HepG2 (cell line): ENCODE measurements around the gene PPP1R13B. TPM values are rescaled to one million over a fixed set of nuclear protein-coding genes. Genes with fewer than 3 reads are reported as not detected.

ENCODE experiments used
- ATAC-seq: fragments of 200-7000 bp; cut with Tn5 transposase; 3 replicates; pipeline ENCODE4 v1.9.1; 2020; ENCODE audit warnings: mild to moderate bottlenecking, moderate library complexity
- BruUV-seq: library from RNA; stranded (reverse); fragments of 400-500 nt; replicated peaks from 2 replicates; lab custom pipeline; 2021; lab: Mats Ljungman, UMichigan
- CTCF ChIA-PET: fragments of 300-600 bp; formaldehyde crosslinking; extraction: SDS; loops from one replicate; lab custom pipeline; 2021; ENCODE audit warnings: low total read pairs, inconsistent platforms, low intra/inter-chr PET ratio; lab: Yijun Ruan, JAX
- POLR2A ChIA-PET: fragments of 350-600 bp; sonication (Branson Sonifier 250); formaldehyde crosslinking; loops from one replicate; lab custom pipeline; 2020; ENCODE audit warnings: antibody characterized with exemption, inconsistent platforms; lab: Yijun Ruan, JAX
- DNase-seq: peaks from one replicate; pipeline ENCODE4 v3.0.0-alpha.2; 2015; ENCODE audit warnings: low spot score
- FAIRE-seq: peaks from 3 replicates; lab custom pipeline; 2011; peaks lifted over from hg19 to GRCh38; lab: Jason Lieb, UNC
- H2AFZ ChIP-seq: one replicate; pipeline ENCODE4 v1.6.1; 2011; ENCODE audit warnings: low read length, inconsistent platforms
- H3K27ac ChIP-seq: fragments of 300-600 bp; 3 replicates; pipeline ENCODE4 v1.8.0; 2011; ENCODE audit warnings: mixed run types, mild to moderate bottlenecking, mixed read lengths, low read length, inconsistent platforms; ENCODE audit not compliant: insufficient read depth; ENCODE audit errors: extremely low read length
- H3K27me3 ChIP-seq, 2 experiments: fragments of 200-600 bp in 1 of 2; 2 replicates in 1 of 2; 3 replicates in 1 of 2; pipeline versions ENCODE4 v1.6.0 to v1.8.0; 2011; ENCODE audit warnings: low read length in 2 of 2, mild to moderate bottlenecking in 2 of 2, moderate library complexity in 2 of 2, inconsistent platforms in 1 of 2; ENCODE audit not compliant: insufficient read depth in 2 of 2, control insufficient read depth in 1 of 2
- H3K36me3 ChIP-seq, 2 experiments: fragments of 200-600 bp in 1 of 2; replicated peaks in 1 of 2; 2 replicates in 1 of 2; 3 replicates in 1 of 2; pipeline versions ENCODE4 v1.5.1 to v1.8.0; 2011; ENCODE audit warnings: low read length in 2 of 2, inconsistent platforms in 1 of 2; ENCODE audit not compliant: insufficient read depth in 2 of 2, control insufficient read depth in 1 of 2
- H3K4me1 ChIP-seq: 2 replicates; pipeline ENCODE4 v1.5.1; 2012; ENCODE audit warnings: low read length, inconsistent platforms; ENCODE audit not compliant: insufficient read depth
- H3K4me2 ChIP-seq: 2 replicates; pipeline ENCODE4 v1.6.0; 2011; ENCODE audit warnings: low read depth, low read length, inconsistent platforms
- H3K4me3 ChIP-seq, 3 experiments: fragments of 200-600 bp in 1 of 3; sonication (generic), shearing (Covaris generic) in 1 of 3; replicated peaks in 1 of 3; 2 replicates each; pipeline ENCODE4 v1.5.1; 2011 to 2016; ENCODE audit warnings: low read length in 3 of 3, inconsistent platforms in 2 of 3, low read depth in 2 of 3, mild to moderate bottlenecking in 2 of 3, control low read depth in 1 of 3, mixed read lengths in 1 of 3; ENCODE audit not compliant: insufficient read depth in 1 of 3
- H3K79me2 ChIP-seq: one replicate; pipeline ENCODE4 v1.6.1; 2011; ENCODE audit warnings: low read length, inconsistent platforms; ENCODE audit not compliant: insufficient read depth
- H3K9ac ChIP-seq: 2 replicates; pipeline ENCODE4 v1.6.0; 2011; ENCODE audit warnings: mild to moderate bottlenecking, low read depth, low read length, inconsistent platforms; ENCODE audit not compliant: insufficient read depth
- H3K9me3 ChIP-seq: 2 replicates; pipeline ENCODE4 v1.5.1; 2012; ENCODE audit warnings: mild to moderate bottlenecking, low read length
- H4K20me1 ChIP-seq: 2 replicates; pipeline ENCODE4 v1.6.0; 2011; ENCODE audit warnings: inconsistent platforms, mild to moderate bottlenecking, low read length, moderate library complexity; ENCODE audit not compliant: insufficient read depth
- FIP1L1 ChIP-seq: fragments of 200-400 bp; formaldehyde crosslinking; IDR thresholded peaks from 2 replicates; pipeline ENCODE4 v1.6.1; 2018; ENCODE audit warnings: low read depth, mild to moderate bottlenecking, low read length, moderate library complexity, borderline replicate concordance; ENCODE audit not compliant: insufficient read depth
- ISL2 ChIP-seq: sonication (generic); formaldehyde crosslinking; IDR thresholded peaks from 2 replicates; pipeline ENCODE4 v1.5.0; 2020; ENCODE audit warnings: missing genetic modification reagents
- MAFF ChIP-seq: IDR thresholded peaks from 2 replicates; pipeline ENCODE4 v1.6.1; 2011; ENCODE audit warnings: low read depth, low read length, improper control_type of control experiment
- NFIB ChIP-seq: sonication (generic); formaldehyde crosslinking; IDR thresholded peaks from 2 replicates; pipeline ENCODE4 v1.9.0; 2021; ENCODE audit warnings: missing genetic modification reagents, mild to moderate bottlenecking, borderline replicate concordance
- POLR2AphosphoS2 ChIP-seq: IDR thresholded peaks from 2 replicates; pipeline ENCODE4 v1.6.1; 2011; ENCODE audit warnings: low read depth, low read length, improper control_type of control experiment
- RAD21 ChIP-seq: fragments of 450-650 bp; formaldehyde crosslinking; IDR thresholded peaks from 2 replicates; pipeline ENCODE4 v1.5.0; 2020; ENCODE audit warnings: mild to moderate bottlenecking
- TMF1 ChIP-seq: sonication (generic); formaldehyde crosslinking; IDR thresholded peaks from 2 replicates; pipeline ENCODE4 v1.8.1; 2022; ENCODE audit warnings: low read depth, missing genetic modification reagents
- ZNF260 ChIP-seq: sonication (generic); formaldehyde crosslinking; IDR thresholded peaks from 2 replicates; pipeline ENCODE4 v1.4.0; 2020; ENCODE audit warnings: missing genetic modification reagents, low read depth, mild to moderate bottlenecking, borderline replicate concordance
- ZNF567 ChIP-seq: sonication (generic); formaldehyde crosslinking; IDR thresholded peaks from 2 replicates; pipeline ENCODE4 v1.8.1; 2023; ENCODE audit warnings: mild to moderate bottlenecking, missing genetic modification reagents, borderline replicate concordance
- ZNF775 ChIP-seq: sonication (generic); formaldehyde crosslinking; IDR thresholded peaks from 2 replicates; pipeline ENCODE4 v1.4.0; 2020; ENCODE audit warnings: missing genetic modification reagents, mild to moderate bottlenecking, moderate library complexity, borderline replicate concordance
- ZSCAN9 ChIP-seq: IDR thresholded peaks from 2 replicates; pipeline ENCODE4 v1.6.1; 2016; ENCODE audit warnings: borderline replicate concordance
- WGBS: methylation state at CpG from one replicate; pipeline ENCODE4 v1.1.6; 2017; ENCODE audit warnings: low lambda C conversion rate; 5-methylcytosine and 5-hydroxymethylcytosine counted together
- in situ Hi-C: cut with HindIII; loops from 2 replicates; pipeline ENCODE4 v1.10.0; 2017; ENCODE audit warnings: low pct_unique_long_range_greater_than_20kb; ENCODE audit not compliant: extremely low pct_ligation_motif_present
- intact Hi-C: fragments of 100-400 bp; cut with micrococcal nuclease; formaldehyde crosslinking; loops from one replicate; pipeline ENCODE4 v1.10.0; 2022; ENCODE audit not compliant: unreplicated experiment
- polyA plus RNA-seq, 8 experiments: library from polyadenylated mRNA; depleted of rRNA in 3 of 8; stranded (reverse) in 7 of 8; unstranded in 1 of 8; fragments of >200 nt; fragmentation: Illumina TruSeq in 4 of 8; extraction: Trizol in 4 of 8; gene quantifications; 2 replicates each; pipeline versions ENCODE4 v1.2.1 to v1.2.3, GENCODE V29; 2011 to 2016; ENCODE audit warnings: low read depth in 4 of 8, missing spikeins in 1 of 8, mixed read lengths in 1 of 8; ENCODE audit not compliant: insufficient read depth in 1 of 8
- total RNA-seq, 5 experiments: library from RNA; depleted of rRNA; stranded (reverse); fragments of >200 nt; fragmentation: Illumina TruSeq; extraction: Trizol; gene quantifications; 2 replicates each; pipeline ENCODE4 v1.2.3, GENCODE V29; 2016; ENCODE audit warnings: low read depth in 1 of 5
- TF ChIP-seq, protein P1 (sequence below): sonication (generic); formaldehyde crosslinking; IDR thresholded peaks from 2 replicates; pipeline ENCODE4 v1.4.0; 2020; ENCODE audit warnings: mild to moderate bottlenecking, missing genetic modification reagents, borderline replicate concordance
- TF ChIP-seq, protein P2 (sequence below): sonication (generic); formaldehyde crosslinking; IDR thresholded peaks from 2 replicates; pipeline ENCODE4 v1.4.0; 2020; ENCODE audit warnings: missing genetic modification reagents
- TF ChIP-seq, protein P3 (sequence below): fragments of 450-650 bp; IDR thresholded peaks from 2 replicates; pipeline ENCODE4 v1.6.1; 2017; ENCODE audit warnings: mild to moderate bottlenecking

Gene PPP1R13B
- total and polyA plus RNA-seq, 2 of the 13 experiments (the other 11 are each of a cell fraction or from before 2014, with no cell fraction given), result 4.6 to 9.4 TPM

DNA sequence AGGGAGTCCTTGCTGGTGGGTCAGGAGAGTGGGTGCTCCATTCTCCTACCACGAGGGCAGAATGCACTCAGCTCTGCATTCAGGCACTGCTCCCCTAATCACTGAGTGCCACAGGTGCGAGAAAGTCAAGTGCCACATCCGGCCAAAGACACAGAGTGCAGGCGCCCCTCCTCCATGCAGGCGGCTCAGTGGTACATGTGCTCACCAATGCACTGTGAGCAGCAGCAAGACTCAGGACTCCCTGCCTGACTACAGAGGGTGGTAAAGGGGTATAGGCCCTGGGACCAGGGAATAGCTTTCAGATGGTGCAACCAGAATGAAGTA, 98.9 kb downstream of the PPP1R13B start:
- ATAC-seq (no peak), FAIRE-seq (no peak), DNase-seq (no peak)
- H3K27me3 ChIP-seq, result no peaks in the 10 kb centered on the region
- no peaks in the 10 kb centered on the region for H3K9me3 ChIP-seq
- H3K36me3 ChIP-seq, result peaks cover 5 to 30% of the 10 kb centered on the region in 2 experiments; a peak in 4 of 5 replicates
- H4K20me1 ChIP-seq, result no peaks in the 10 kb centered on the region
- no TSS peak for BruUV-seq
- in situ Hi-C loops (no loop called here), intact Hi-C loops (no loop called here)
- H2AFZ ChIP-seq, result no peak overlapping the region
- no peak overlapping the region for H3K27ac ChIP-seq
- ChIA-PET CTCF (no interaction called here), POLR2A (no interaction called here)
- H3K4me1 ChIP-seq, result peaks cover 16% of the 10 kb centered on the region
- no peak overlapping the region for H3K9ac ChIP-seq
- no peaks in the 10 kb centered on the region for H3K79me2 ChIP-seq
- H3K4me2 ChIP-seq, result no peak overlapping the region
- 90% methylated on average over 5 of the region's 5 CpGs for WGBS
- H3K4me3 ChIP-seq, result no peak overlapping the region
- TF ChIP-seq ZNF567 (no peak), ISL2 (CRISPR knock-in tag) (no peak), RAD21 (no peak), ZNF260 (no peak), FIP1L1 (no peak), MAFF (no peak), NFIB (no peak), POLR2AphosphoS2 (no peak), TMF1 (CRISPR knock-in tag) (no peak), ZSCAN9 (no peak), ZNF775 (no peak)
- TF ChIP-seq, protein P1, sequence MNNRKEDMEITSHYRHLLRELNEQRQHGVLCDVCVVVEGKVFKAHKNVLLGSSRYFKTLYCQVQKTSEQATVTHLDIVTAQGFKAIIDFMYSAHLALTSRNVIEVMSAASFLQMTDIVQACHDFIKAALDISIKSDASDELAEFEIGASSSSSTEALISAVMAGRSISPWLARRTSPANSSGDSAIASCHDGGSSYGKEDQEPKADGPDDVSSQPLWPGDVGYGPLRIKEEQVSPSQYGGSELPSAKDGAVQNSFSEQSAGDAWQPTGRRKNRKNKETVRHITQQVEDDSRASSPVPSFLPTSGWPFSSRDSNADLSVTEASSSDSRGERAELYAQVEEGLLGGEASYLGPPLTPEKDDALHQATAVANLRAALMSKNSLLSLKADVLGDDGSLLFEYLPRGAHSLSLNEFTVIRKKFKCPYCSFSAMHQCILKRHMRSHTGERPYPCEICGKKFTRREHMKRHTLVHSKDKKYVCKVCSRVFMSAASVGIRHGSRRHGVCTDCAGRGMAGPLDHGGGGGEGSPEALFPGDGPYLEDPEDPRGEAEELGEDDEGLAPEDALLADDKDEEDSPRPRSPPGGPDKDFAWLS, result no peak
- TF ChIP-seq, protein P2, sequence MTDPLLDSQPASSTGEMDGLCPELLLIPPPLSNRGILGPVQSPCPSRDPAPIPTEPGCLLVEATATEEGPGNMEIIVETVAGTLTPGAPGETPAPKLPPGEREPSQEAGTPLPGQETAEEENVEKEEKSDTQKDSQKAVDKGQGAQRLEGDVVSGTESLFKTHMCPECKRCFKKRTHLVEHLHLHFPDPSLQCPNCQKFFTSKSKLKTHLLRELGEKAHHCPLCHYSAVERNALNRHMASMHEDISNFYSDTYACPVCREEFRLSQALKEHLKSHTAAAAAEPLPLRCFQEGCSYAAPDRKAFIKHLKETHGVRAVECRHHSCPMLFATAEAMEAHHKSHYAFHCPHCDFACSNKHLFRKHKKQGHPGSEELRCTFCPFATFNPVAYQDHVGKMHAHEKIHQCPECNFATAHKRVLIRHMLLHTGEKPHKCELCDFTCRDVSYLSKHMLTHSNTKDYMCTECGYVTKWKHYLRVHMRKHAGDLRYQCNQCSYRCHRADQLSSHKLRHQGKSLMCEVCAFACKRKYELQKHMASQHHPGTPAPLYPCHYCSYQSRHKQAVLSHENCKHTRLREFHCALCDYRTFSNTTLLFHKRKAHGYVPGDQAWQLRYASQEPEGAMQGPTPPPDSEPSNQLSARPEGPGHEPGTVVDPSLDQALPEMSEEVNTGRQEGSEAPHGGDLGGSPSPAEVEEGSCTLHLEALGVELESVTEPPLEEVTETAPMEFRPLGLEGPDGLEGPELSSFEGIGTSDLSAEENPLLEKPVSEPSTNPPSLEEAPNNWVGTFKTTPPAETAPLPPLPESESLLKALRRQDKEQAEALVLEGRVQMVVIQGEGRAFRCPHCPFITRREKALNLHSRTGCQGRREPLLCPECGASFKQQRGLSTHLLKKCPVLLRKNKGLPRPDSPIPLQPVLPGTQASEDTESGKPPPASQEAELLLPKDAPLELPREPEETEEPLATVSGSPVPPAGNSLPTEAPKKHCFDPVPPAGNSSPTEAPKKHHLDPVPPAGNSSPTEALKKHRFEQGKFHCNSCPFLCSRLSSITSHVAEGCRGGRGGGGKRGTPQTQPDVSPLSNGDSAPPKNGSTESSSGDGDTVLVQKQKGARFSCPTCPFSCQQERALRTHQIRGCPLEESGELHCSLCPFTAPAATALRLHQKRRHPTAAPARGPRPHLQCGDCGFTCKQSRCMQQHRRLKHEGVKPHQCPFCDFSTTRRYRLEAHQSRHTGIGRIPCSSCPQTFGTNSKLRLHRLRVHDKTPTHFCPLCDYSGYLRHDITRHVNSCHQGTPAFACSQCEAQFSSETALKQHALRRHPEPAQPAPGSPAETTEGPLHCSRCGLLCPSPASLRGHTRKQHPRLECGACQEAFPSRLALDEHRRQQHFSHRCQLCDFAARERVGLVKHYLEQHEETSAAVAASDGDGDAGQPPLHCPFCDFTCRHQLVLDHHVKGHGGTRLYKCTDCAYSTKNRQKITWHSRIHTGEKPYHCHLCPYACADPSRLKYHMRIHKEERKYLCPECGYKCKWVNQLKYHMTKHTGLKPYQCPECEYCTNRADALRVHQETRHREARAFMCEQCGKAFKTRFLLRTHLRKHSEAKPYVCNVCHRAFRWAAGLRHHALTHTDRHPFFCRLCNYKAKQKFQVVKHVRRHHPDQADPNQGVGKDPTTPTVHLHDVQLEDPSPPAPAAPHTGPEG (CRISPR knock-in tag), result no peak
- TF ChIP-seq, protein P3, sequence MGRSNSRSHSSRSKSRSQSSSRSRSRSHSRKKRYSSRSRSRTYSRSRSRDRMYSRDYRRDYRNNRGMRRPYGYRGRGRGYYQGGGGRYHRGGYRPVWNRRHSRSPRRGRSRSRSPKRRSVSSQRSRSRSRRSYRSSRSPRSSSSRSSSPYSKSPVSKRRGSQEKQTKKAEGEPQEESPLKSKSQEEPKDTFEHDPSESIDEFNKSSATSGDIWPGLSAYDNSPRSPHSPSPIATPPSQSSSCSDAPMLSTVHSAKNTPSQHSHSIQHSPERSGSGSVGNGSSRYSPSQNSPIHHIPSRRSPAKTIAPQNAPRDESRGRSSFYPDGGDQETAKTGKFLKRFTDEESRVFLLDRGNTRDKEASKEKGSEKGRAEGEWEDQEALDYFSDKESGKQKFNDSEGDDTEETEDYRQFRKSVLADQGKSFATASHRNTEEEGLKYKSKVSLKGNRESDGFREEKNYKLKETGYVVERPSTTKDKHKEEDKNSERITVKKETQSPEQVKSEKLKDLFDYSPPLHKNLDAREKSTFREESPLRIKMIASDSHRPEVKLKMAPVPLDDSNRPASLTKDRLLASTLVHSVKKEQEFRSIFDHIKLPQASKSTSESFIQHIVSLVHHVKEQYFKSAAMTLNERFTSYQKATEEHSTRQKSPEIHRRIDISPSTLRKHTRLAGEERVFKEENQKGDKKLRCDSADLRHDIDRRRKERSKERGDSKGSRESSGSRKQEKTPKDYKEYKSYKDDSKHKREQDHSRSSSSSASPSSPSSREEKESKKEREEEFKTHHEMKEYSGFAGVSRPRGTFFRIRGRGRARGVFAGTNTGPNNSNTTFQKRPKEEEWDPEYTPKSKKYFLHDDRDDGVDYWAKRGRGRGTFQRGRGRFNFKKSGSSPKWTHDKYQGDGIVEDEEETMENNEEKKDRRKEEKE, result no peak
